ENCODE measurements around the gene SV2B. TPM values are rescaled to one million over a fixed set of nuclear protein-coding genes. Genes with fewer than 3 reads are reported as not detected.

The SV2B gene
- total and polyA plus RNA-seq, 2 donors (not counting 3 experiments of a cell fraction or from before 2014, with no cell fraction given) = not detected

- no TSS peak for BruUV-seq (replicated peaks)
- H3K9me1 ChIP-seq (replicated peaks; ENCODE audit: control insufficient read depth, extremely low read depth, insufficient read depth, low read length) = no peaks in the 10 kb centered on the region
- no peak overlapping the region for H3K9ac ChIP-seq (replicated peaks; ENCODE audit: extremely low read depth, insufficient read depth, low read length)
- no peaks in the 10 kb centered on the region for H3K79me2 ChIP-seq (ENCODE audit: control insufficient read depth, insufficient read depth, low read length)
- intact Hi-C loops (cut with micrococcal nuclease) (no loop called here), dilution Hi-C loops (cut with MboI; ENCODE audit: extremely low pct_ligation_motif_present, low sequenced_read_pairs) (no loop called here)
- H3K9me3 ChIP-seq (replicated peaks; ENCODE audit: control insufficient read depth, insufficient read depth, low read length) = no peaks in the 10 kb centered on the region
- no peak overlapping the region for H2AFZ ChIP-seq (ENCODE audit: low read depth, low read length)
- H3K27me3 ChIP-seq (ENCODE audit: control insufficient read depth in 2 of 2, insufficient read depth in 2 of 2, low read length in 2 of 2) = no peaks in the 10 kb centered on the region
- DNase-seq (ENCODE audit: low read depth, low spot score) = no peak
- no peak overlapping the region for H3K4me3 ChIP-seq (replicated peaks in 1 of 3; ENCODE audit: insufficient read depth in 1 of 3, low read depth in 1 of 3, low read length in 3 of 3)
- ChIA-PET CTCF (no interaction called here), POLR2A (no interaction called here)
- H3K27ac ChIP-seq (ENCODE audit: insufficient read depth, low read depth, low read length) = no peak overlapping the region
- H3K36me3 ChIP-seq (ENCODE audit: control insufficient read depth in 2 of 2, extremely low read depth in 1 of 2, insufficient read depth in 2 of 2, low read length in 2 of 2) = no peaks in the 10 kb centered on the region
- TF ChIP-seq MAX (IDR thresholded peaks at IDR 0.05; ENCODE audit: insufficient read depth, insufficient read length) = no peak
- TF ChIP-seq MYC (IDR thresholded peaks at IDR 0.05; ENCODE audit: low read depth, low read length) = no peak
- TF ChIP-seq POLR2AphosphoS5 (IDR thresholded peaks at IDR 0.05; ENCODE audit: insufficient read depth, low read depth, low read length) = no peak
- no peak for TF ChIP-seq CTCF (IDR thresholded peaks at IDR 0.05; ENCODE audit: extremely low read depth in 1 of 2, insufficient read depth in 1 of 2, low read depth in 1 of 2, low read length in 2 of 2)
- no peaks in the 10 kb centered on the region for H4K20me1 ChIP-seq (replicated peaks; ENCODE audit: control insufficient read depth, extremely low read depth, insufficient read depth, low read length)
- H3K4me1 ChIP-seq (ENCODE audit: control insufficient read depth, extremely low read depth, insufficient read depth, low read length) = no peaks in the 10 kb centered on the region
- no peak overlapping the region for H3K4me2 ChIP-seq (ENCODE audit: insufficient read depth, low read length)
- no peak for FAIRE-seq
Measured at GRCh38 chr15:91136386-91136923, 36.4 kb downstream of the SV2B start.

- FAIRE-seq (no peak), DNase-seq (ENCODE audit: low read depth, low spot score) (no peak)
- Histone ChIP-seq H3K27ac (ENCODE audit: insufficient read depth, low read depth, low read length) (no peak overlapping the region), H3K9me1 (replicated peaks; ENCODE audit: control insufficient read depth, extremely low read depth, insufficient read depth, low read length) (no peaks in the 10 kb centered on the region), H3K36me3 (ENCODE audit: control insufficient read depth in 2 of 2, extremely low read depth in 1 of 2, insufficient read depth in 2 of 2, low read length in 2 of 2) (no peaks in the 10 kb centered on the region), H3K4me2 (ENCODE audit: insufficient read depth, low read length) (no peak overlapping the region), H3K4me3 (replicated peaks in 1 of 3; ENCODE audit: insufficient read depth in 1 of 3, low read depth in 1 of 3, low read length in 3 of 3) (no peak overlapping the region), H4K20me1 (replicated peaks; ENCODE audit: control insufficient read depth, extremely low read depth, insufficient read depth, low read length) (no peaks in the 10 kb centered on the region), H3K4me1 (ENCODE audit: control insufficient read depth, extremely low read depth, insufficient read depth, low read length) (no peaks in the 10 kb centered on the region), H3K27me3 (ENCODE audit: control insufficient read depth in 2 of 2, insufficient read depth in 2 of 2, low read length in 2 of 2) (no peaks in the 10 kb centered on the region), H3K9me3 (replicated peaks; ENCODE audit: control insufficient read depth, insufficient read depth, low read length) (no peaks in the 10 kb centered on the region), H3K9ac (replicated peaks; ENCODE audit: extremely low read depth, insufficient read depth, low read length) (no peak overlapping the region), H3K79me2 (ENCODE audit: control insufficient read depth, insufficient read depth, low read length) (no peaks in the 10 kb centered on the region), H2AFZ (ENCODE audit: low read depth, low read length) (no peak overlapping the region)
- no TSS peak for BruUV-seq (replicated peaks)
- no peak for TF ChIP-seq CTCF (IDR thresholded peaks at IDR 0.05; ENCODE audit: extremely low read depth in 1 of 2, insufficient read depth in 1 of 2, low read depth in 1 of 2, low read length in 2 of 2)
- no peak for TF ChIP-seq POLR2A (IDR thresholded peaks at IDR 0.05; ENCODE audit: low read depth, low read length)
- TF ChIP-seq EZH2 (IDR thresholded peaks at IDR 0.05; ENCODE audit: borderline replicate concordance, low read depth, low read length, severe bottlenecking) = no peak
- TF ChIP-seq POLR2AphosphoS5 (IDR thresholded peaks at IDR 0.05; ENCODE audit: insufficient read depth, low read depth, low read length) = no peak
- no peak for TF ChIP-seq GATA2 (IDR thresholded peaks at IDR 0.05; ENCODE audit: insufficient read depth, insufficient read length, low read depth, low read length)
- TF ChIP-seq MYC (IDR thresholded peaks at IDR 0.05; ENCODE audit: low read depth, low read length) = no peak
- no peak for TF ChIP-seq JUN (IDR thresholded peaks at IDR 0.05; ENCODE audit: borderline replicate concordance, insufficient read depth, insufficient read length, low read depth)
- TF ChIP-seq MAX (IDR thresholded peaks at IDR 0.05; ENCODE audit: insufficient read depth, insufficient read length) = no peak
- TF ChIP-seq FOS (IDR thresholded peaks at IDR 0.05; ENCODE audit: borderline replicate concordance, insufficient read depth, low read length) = no peak
- intact Hi-C loops (cut with micrococcal nuclease) (loop anchor here (5.0 kb wide), 1 partner anchor 312 kb away; no protein-coding TSS in a partner anchor), dilution Hi-C loops (cut with MboI; ENCODE audit: extremely low pct_ligation_motif_present, low sequenced_read_pairs) (no loop called here)
- CTCF ChIA-PET = interaction anchor here (1.2 kb wide), 1 partner anchor 13 kb away, joined by 3 read pairs; no protein-coding TSS in a partner anchor
- POLR2A ChIA-PET = no interaction called here
Measured at GRCh38 chr15:91140601-91141000, 40.5 kb downstream of the SV2B start.
